Skeletal muscle tissue (tissue), 4 donors: ENCODE results near the gene PF4V1. TPM values are rescaled to one million over a fixed set of nuclear protein-coding genes. Genes with fewer than 3 reads are reported as not detected.

ENCODE experiments used
- H3K27ac ChIP-seq: one replicate; pipeline ENCODE4 v1.7.0; 2013; ENCODE audit warnings: mild to moderate bottlenecking, low read depth, low read length, inconsistent platforms
- H3K27me3 ChIP-seq, 3 donors: one replicate each; pipeline ENCODE4 v1.7.0; 2013; ENCODE audit warnings: low read length in 3 of 3; ENCODE audit not compliant: control insufficient read depth in 3 of 3, insufficient read depth in 3 of 3
- H3K36me3 ChIP-seq, 3 donors: one replicate each; pipeline ENCODE4 v1.7.0; 2013; ENCODE audit warnings: low read length in 3 of 3; ENCODE audit not compliant: control insufficient read depth in 3 of 3, insufficient read depth in 3 of 3
- H3K4me1 ChIP-seq, 3 donors: one replicate each; pipeline ENCODE4 v1.7.0; 2013; ENCODE audit warnings: low read length in 3 of 3, mild to moderate bottlenecking in 3 of 3; ENCODE audit not compliant: control insufficient read depth in 3 of 3, insufficient read depth in 3 of 3
- H3K4me3 ChIP-seq, 3 donors: one replicate each; pipeline ENCODE4 v1.7.0; 2013; ENCODE audit warnings: low read length in 3 of 3
- H3K9ac ChIP-seq, 3 donors: one replicate each; pipeline ENCODE4 v1.7.0; 2013; ENCODE audit warnings: low read length in 3 of 3, mild to moderate bottlenecking in 3 of 3, moderate library complexity in 2 of 3, low read depth in 1 of 3
- H3K9me3 ChIP-seq, 3 donors: one replicate each; pipeline ENCODE4 v1.7.0; 2013; ENCODE audit warnings: low read length in 3 of 3; ENCODE audit not compliant: control insufficient read depth in 3 of 3
- total RNA-seq: library from RNA; depleted of rRNA; stranded (reverse); fragments of >200 nt; gene quantifications from one replicate; pipeline ENCODE4 v1.2.3, GENCODE V29; 2014
- donor health status: Osteomylitis.

PF4V1 gene
- total RNA-seq, 1 donor from 2014 or later: not detected

DNA sequence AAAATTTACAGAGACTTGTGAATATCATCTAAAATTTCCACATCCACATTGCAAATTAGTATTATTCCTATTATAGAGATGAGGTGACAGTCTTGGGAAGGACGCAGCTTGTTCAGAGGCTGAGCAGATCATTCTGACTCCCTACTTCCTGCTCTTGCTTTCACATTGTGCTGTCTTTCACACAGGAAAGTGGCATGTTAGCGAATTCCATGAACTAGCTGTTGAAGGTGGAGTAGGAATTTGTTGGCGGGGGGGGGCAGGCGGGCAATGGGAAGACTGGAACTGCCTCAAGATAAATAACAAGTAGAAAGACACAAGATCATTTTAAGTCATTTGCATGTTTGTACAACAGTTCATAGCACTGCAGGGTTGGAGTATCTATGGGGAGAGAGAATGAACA, 2.3 kb downstream of the PF4V1 start:
- Histone ChIP-seq H3K9me3 (no peaks in the 10 kb centered on the region), H3K4me3 (no peak overlapping the region), H3K9ac (no peak overlapping the region), H3K27ac (no peak overlapping the region), H3K27me3 (peaks cover 0 to 11% (median 10%) of the 10 kb centered on the region in 3 donors), H3K4me1 (peaks cover 2 to 6% (median 4%) of the 10 kb centered on the region in 3 donors), H3K36me3 (no peaks in the 10 kb centered on the region)

DNA sequence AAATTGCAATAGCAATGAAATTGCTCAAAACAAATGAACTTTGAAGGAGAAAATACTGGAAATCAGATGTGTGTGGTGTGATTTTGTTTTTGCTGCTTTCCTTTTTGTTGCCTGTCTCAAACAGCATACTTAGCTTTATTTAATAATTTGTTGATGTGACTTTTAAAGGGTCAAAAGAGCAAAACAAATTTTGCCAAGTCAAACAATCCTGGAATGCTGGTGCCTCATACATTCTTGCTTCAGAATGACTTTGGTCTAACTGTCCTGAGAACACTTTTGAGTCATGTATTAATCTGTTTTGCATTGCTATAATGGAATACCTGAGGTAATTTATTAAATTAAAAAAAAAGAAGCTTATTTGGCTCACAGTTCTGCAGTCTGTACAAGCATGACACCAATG, 3.4 kb downstream of the PF4V1 start:
- Histone ChIP-seq H3K9me3 (no peaks in the 10 kb centered on the region), H3K36me3 (no peaks in the 10 kb centered on the region), H3K27ac (no peak overlapping the region), H3K4me3 (no peak overlapping the region), H3K4me1 (peaks cover 2 to 6% (median 4%) of the 10 kb centered on the region in 3 donors), H3K27me3 (peaks cover 0 to 11% (median 10%) of the 10 kb centered on the region in 3 donors), H3K9ac (no peak overlapping the region)

DNA sequence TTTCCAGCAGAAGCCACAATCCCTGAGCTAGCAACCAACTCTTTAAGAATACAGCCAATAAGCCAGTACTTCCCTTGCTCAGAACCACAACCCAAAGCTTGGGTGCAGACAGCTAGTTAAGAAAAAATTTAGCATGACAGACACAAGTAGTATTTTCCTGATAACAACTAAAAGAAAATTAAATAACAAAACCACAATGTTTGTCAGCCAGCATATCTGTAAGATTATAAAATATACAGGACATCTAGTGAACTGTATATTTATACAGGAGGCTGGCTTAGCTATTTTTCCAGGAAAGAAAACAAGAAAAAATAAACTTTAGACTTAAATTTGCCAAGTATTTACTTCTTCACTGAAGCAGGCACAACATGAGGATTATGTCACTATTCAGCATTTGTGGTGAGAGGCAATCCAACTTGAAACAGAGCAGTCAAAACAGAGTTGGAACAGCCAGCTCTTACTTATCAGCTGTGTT, 6.6 kb downstream of the PF4V1 start:
- Histone ChIP-seq H3K9me3 (no peaks in the 10 kb centered on the region), H3K36me3 (no peaks in the 10 kb centered on the region), H3K9ac (no peak overlapping the region), H3K27me3 (no peaks in the 10 kb centered on the region), H3K4me3 (no peak overlapping the region), H3K27ac (no peak overlapping the region), H3K4me1 (no peaks in the 10 kb centered on the region)

DNA sequence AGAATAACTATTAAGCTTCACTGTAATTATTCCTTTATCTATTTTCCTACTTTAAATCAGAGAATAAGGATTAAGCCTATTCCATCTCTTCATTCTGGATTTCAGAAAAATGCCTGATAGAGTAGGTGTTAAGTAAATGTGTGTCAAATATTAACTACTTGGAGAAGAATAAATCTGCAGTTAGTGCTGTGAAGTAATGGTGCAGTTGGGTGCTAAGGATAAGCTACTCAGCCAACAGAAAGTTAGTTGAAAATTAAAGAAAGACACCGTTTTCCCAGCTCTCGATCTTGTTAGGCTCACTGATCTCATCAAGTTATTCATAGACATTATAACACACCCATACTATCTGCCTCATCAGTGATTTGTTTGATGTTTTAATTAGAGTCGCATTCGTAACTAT, 7.1 kb downstream of the PF4V1 start:
- Histone ChIP-seq H3K27me3 (no peaks in the 10 kb centered on the region), H3K36me3 (no peaks in the 10 kb centered on the region), H3K4me3 (no peak overlapping the region), H3K4me1 (no peaks in the 10 kb centered on the region), H3K9me3 (no peaks in the 10 kb centered on the region), H3K9ac (no peak overlapping the region), H3K27ac (no peak overlapping the region)

DNA sequence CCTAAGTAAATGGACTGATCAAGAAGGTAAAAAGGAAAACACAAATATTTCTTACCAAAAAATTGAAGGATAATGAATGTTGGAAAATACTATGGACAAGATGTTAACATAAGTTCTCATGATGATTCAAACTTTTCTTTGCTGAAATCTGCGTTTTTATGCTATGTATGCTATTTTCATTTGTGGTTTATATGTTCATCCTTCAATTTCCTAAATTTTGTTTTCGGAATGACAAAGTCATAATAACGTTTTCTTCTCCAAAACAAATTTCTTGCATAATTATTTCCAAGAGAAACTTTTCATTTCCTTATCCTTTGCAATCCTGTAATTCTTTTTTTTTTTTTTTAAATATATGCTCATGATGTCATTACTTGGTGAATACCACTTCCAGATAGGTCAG, 7.8 kb downstream of the PF4V1 start:
- Histone ChIP-seq H3K4me1 (no peaks in the 10 kb centered on the region), H3K36me3 (no peaks in the 10 kb centered on the region), H3K9ac (no peak overlapping the region), H3K4me3 (no peak overlapping the region), H3K9me3 (no peaks in the 10 kb centered on the region), H3K27ac (no peak overlapping the region), H3K27me3 (no peaks in the 10 kb centered on the region)

DNA sequence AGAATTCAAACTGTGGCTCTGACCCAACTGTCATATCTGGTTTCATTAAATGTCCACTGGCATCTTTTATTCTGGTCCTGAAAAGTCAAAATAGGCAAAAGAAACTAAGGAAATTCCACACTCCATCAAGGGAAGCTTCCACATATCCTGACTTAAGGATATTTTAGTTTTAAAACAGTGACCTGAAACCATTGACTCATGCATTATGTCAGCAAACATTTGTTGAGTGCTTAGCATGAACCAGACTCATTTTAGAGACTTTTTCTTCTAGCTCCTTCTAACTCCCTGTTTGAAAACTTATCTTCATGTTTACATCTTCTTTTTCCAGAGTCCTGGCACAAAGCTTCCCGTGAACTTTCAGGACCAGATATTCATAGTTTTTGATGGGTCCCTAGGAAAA, 9.2 kb downstream of the PF4V1 start:
- no peaks in the 10 kb centered on the region for H3K27me3 ChIP-seq
- no peaks in the 10 kb centered on the region for H3K9me3 ChIP-seq
- no peaks in the 10 kb centered on the region for H3K4me1 ChIP-seq
- no peak overlapping the region for H3K27ac ChIP-seq
- no peaks in the 10 kb centered on the region for H3K36me3 ChIP-seq
- H3K9ac ChIP-seq: no peak overlapping the region
- H3K4me3 ChIP-seq: no peak overlapping the region

DNA sequence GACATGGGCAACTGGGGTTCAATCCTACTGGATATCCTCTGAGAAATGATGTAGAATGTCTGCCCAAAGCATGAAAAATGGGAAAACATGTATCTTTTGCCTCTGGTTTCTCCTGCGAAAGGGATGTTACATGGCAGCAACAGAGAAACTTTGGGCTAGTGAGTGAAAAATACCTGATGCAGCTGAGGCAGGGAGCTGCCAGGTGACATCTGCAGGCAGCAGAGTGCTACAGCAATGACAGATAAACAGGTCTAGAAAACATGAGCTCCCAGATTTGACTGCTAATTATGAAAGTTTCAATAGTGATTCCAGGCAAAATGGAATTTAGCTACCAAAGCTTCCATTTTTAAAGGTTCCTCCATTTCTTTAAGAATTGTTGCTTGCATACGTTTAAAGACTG, 11.3 kb downstream of the PF4V1 start:
- Histone ChIP-seq H3K4me1 (peaks cover 0 to 4% (median 0%) of the 10 kb centered on the region in 3 donors), H3K9ac (no peak overlapping the region), H3K9me3 (no peaks in the 10 kb centered on the region), H3K27me3 (peaks cover 2 to 10% (median 3%) of the 10 kb centered on the region in 3 donors), H3K4me3 (no peak overlapping the region), H3K36me3 (no peaks in the 10 kb centered on the region), H3K27ac (no peak overlapping the region)

DNA sequence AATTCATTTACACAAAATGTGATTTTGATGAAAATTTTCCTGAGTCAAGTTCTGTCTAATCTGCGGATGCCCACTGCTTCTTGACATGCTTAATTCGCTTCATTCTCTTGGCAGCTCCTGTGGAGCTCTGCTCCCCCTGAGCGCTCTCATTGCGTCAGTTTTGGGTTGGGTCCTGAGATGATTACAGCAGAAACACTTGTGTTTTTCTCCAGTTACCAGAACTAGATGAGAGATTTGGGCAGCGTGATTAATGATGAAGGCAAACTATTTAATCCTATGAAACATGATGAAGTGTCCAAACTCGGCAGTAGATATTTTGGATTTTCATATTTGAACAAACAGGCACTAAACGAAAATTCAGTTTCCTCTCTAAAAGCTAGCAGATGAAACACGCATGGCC, 11.9 kb downstream of the PF4V1 start:
- Histone ChIP-seq H3K4me1 (peaks cover 0 to 9% (median 0%) of the 10 kb centered on the region in 3 donors), H3K27ac (no peak overlapping the region), H3K36me3 (no peaks in the 10 kb centered on the region), H3K9me3 (no peaks in the 10 kb centered on the region), H3K9ac (no peak overlapping the region), H3K27me3 (peaks cover 2 to 16% (median 5%) of the 10 kb centered on the region in 3 donors), H3K4me3 (no peak overlapping the region)

DNA sequence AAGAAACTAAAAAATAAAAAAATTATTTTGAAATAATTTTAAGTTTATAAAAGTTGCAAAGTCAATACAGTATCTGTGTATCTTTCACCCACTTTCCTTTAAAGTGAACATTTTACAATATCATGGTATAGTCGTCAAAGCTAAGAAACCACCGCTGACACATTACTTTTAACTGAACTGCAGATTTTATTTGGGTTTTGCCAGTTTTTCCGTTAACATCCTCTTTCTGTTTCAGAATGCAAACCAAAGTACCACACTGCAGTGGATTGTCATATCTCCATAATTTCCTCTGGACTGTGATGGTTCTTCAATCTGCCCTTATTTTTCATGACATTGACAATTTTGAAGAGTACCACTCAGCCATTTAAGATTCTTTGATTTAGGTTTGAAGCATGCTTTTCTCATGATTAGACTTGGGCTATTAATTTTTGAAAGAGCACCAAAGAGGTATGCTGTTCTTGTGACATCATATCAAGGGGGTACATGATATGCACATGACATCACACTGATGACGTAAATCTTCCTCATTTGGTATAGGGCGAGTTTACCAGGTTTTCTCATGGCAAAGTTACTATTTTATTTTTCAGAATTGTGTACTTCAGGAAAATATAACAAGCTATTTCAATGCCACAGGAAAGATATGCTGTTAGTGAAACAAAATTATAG, 12.5 kb downstream of the PF4V1 start:
- H3K4me3 ChIP-seq: no peak overlapping the region
- H3K9me3 ChIP-seq: no peaks in the 10 kb centered on the region
- H3K27ac ChIP-seq: no peak overlapping the region
- H3K4me1 ChIP-seq: peaks cover 0 to 9% (median 0%) of the 10 kb centered on the region in 3 donors
- H3K9ac ChIP-seq: no peak overlapping the region
- H3K36me3 ChIP-seq: no peaks in the 10 kb centered on the region
- H3K27me3 ChIP-seq: peaks cover 2 to 21% (median 9%) of the 10 kb centered on the region in 3 donors

DNA sequence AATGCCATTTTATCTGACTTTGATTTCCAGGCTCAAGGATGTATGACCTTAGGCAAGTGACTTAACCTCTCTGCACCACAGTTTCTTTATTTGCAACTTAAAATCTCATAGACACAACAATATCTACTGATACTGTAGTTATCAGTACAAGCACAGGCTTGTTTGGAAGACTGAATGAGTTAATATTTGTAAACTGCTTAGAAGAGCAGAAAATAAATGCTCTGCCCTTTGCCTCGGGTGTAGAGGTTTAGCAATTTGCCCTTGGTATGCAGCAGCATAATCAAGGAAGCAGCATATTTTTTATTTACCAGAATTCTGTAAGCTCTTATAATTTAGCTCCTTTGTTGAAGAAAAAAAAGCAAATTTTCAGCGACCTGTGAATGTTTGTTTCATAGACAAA, 13.2 kb downstream of the PF4V1 start:
- Histone ChIP-seq H3K9me3 (no peaks in the 10 kb centered on the region), H3K4me3 (no peak overlapping the region), H3K36me3 (no peaks in the 10 kb centered on the region), H3K9ac (no peak overlapping the region), H3K27me3 (peaks cover 2 to 21% (median 9%) of the 10 kb centered on the region in 3 donors), H3K4me1 (peaks cover 0 to 9% (median 0%) of the 10 kb centered on the region in 3 donors), H3K27ac (no peak overlapping the region)
